SH-SY5Y (cell line): ENCODE measurements around the gene FGFR4.

ENCODE experiments used
- GATA2 ChIP-seq: IDR thresholded peaks from 2 replicates; pipeline ENCODE4 v1.6.1; 2011; ENCODE audit warnings: mild to moderate bottlenecking, low read depth, low read length
- GATA3 ChIP-seq: IDR thresholded peaks from 2 replicates; pipeline ENCODE4 v1.6.1; 2011; ENCODE audit warnings: low read depth, mild to moderate bottlenecking, low read length, moderate library complexity

GRCh38 chr5:177142778-177143177 lies 56.1 kb downstream of the FGFR4 start:
- TF ChIP-seq GATA2 (no peak), GATA3 (no peak)
